Esophagus muscularis mucosa (tissue), 4 donors: ENCODE measurements around the gene AJM1. TPM values are rescaled to one million over a fixed set of nuclear protein-coding genes. Genes with fewer than 3 reads are reported as not detected.

Experiments
- DNase-seq: peaks from one replicate; pipeline ENCODE4 v3.0.0-alpha.2; 2017; ENCODE audit errors: extremely low spot score
- H3K27ac ChIP-seq, 4 donors: fragments of 200-600 bp; sonication (generic); replicated peaks in 1 of 4; 1 replicate in 3 of 4; 2 replicates in 1 of 4; pipeline ENCODE4 v1.5.1; 2016 to 2019; ENCODE audit warnings: mild to moderate bottlenecking in 1 of 4
- H3K27me3 ChIP-seq, 4 donors: fragments of 200-600 bp; sonication (generic); one replicate each; pipeline versions ENCODE4 v1.5.1 to v1.6.0; 2016 to 2019
- H3K36me3 ChIP-seq, 4 donors: fragments of 200-600 bp; sonication (generic); one replicate each; pipeline ENCODE4 v1.5.1; 2016 to 2019
- H3K4me1 ChIP-seq, 4 donors: fragments of 200-600 bp; sonication (generic); one replicate each; pipeline ENCODE4 v1.5.1; 2016 to 2019
- H3K4me3 ChIP-seq, 4 donors: fragments of 200-600 bp; sonication (generic); 1 replicate in 2 of 4; 2 replicates in 2 of 4; pipeline ENCODE4 v1.5.1; 2016 to 2019; ENCODE audit warnings: mild to moderate bottlenecking in 4 of 4, moderate library complexity in 1 of 4
- H3K9me3 ChIP-seq, 4 donors: fragments of 200-600 bp; sonication (generic); 1 replicate in 3 of 4; 2 replicates in 1 of 4; pipeline ENCODE4 v1.5.1; 2016 to 2019
- CTCF ChIP-seq, 3 experiments: fragments of 200-600 bp in 2 of 3; fragments of 450-650 bp in 1 of 3; sonication (generic) in 2 of 3; IDR thresholded peaks; one replicate each; pipeline ENCODE4 v1.5.1; 2017 to 2019; ENCODE audit warnings: antibody characterized with exemption in 3 of 3, mild to moderate bottlenecking in 2 of 3, moderate library complexity in 1 of 3
- EP300 ChIP-seq: sonication (generic); formaldehyde crosslinking; IDR thresholded peaks from one replicate; pipeline ENCODE4 v1.6.1; 2017; ENCODE audit warnings: antibody characterized with exemption
- POLR2A ChIP-seq: fragments of 450-650 bp; IDR thresholded peaks from one replicate; pipeline ENCODE4 v1.6.1; 2017; ENCODE audit warnings: antibody characterized with exemption, moderate library complexity, mild to moderate bottlenecking, low read depth
- POLR2AphosphoS5 ChIP-seq, 2 donors: sonication (generic); formaldehyde crosslinking; IDR thresholded peaks; one replicate each; pipeline ENCODE4 v1.6.1; 2017; ENCODE audit warnings: antibody characterized with exemption in 2 of 2
- WGBS: methylation state at CpG from one replicate; pipeline ENCODE4 v1.1.5; 2018; 5-methylcytosine and 5-hydroxymethylcytosine counted together
- intact Hi-C: fragments of 100-400 bp; cut with DNase I; formaldehyde crosslinking; loops from one replicate; pipeline ENCODE4 v1.15.1; 2023
- total RNA-seq, 4 donors: library from RNA; depleted of rRNA; stranded (reverse); fragments of >200 nt; gene quantifications; one replicate each; pipeline versions ENCODE4 v1.1.0 to v1.2.1, GENCODE V29; 2016

The AJM1 gene
- total RNA-seq, 4 donors from 2014 or later = 3.3 to 14.0 (median 11.4) TPM

GRCh38 chr9:136827794-136828473, 14.3 kb upstream of the AJM1 start:
- WGBS = 91% methylated on average over 14 of the region's 14 CpGs
- no peak for TF ChIP-seq CTCF (IDR thresholded peaks at IDR 0.05)
- Histone ChIP-seq H3K4me3 (no peak overlapping the region), H3K4me1 (no peaks in the 10 kb centered on the region), H3K36me3 (peaks cover 68 to 98% (median 97%) of the 10 kb centered on the region in 4 donors), H3K27ac (no peak overlapping the region), H3K9me3 (no peaks in the 10 kb centered on the region), H3K27me3 (no peaks in the 10 kb centered on the region)
- intact Hi-C loops = no loop called here
- DNase-seq = no peak

GRCh38 chr9:136828474-136829140, 13.7 kb upstream of the AJM1 start:
- TF ChIP-seq EP300 (no peak), POLR2A (no peak), CTCF (IDR thresholded peaks at IDR 0.05) (no peak), POLR2AphosphoS5 (IDR thresholded peaks at IDR 0.05) (no peak)
- no peak for DNase-seq
- Histone ChIP-seq H3K4me3 (no peak overlapping the region), H3K9me3 (no peaks in the 10 kb centered on the region), H3K36me3 (peaks cover 73 to 100% (median 96%) of the 10 kb centered on the region in 4 donors), H3K27ac (no peak overlapping the region), H3K4me1 (no peaks in the 10 kb centered on the region), H3K27me3 (no peaks in the 10 kb centered on the region)
- WGBS = 96% methylated on average over 14 of the region's 31 CpGs
- intact Hi-C loops = no loop called here

GRCh38 chr9:136829412-136829811, 12.9 kb upstream of the AJM1 start:
- no peak overlapping the region for H3K27ac ChIP-seq
- peaks cover 66 to 97% (median 91%) of the 10 kb centered on the region in 4 donors for H3K36me3 ChIP-seq
- TF ChIP-seq POLR2AphosphoS5 (IDR thresholded peaks at IDR 0.05) (no peak), EP300 (no peak), POLR2A (no peak), CTCF (IDR thresholded peaks at IDR 0.05) (no peak)
- H3K27me3 ChIP-seq = no peaks in the 10 kb centered on the region
- intact Hi-C loops = no loop called here
- WGBS = 84% methylated on average over 5 of the region's 14 CpGs
- no peaks in the 10 kb centered on the region for H3K9me3 ChIP-seq
- H3K4me1 ChIP-seq = no peaks in the 10 kb centered on the region
- DNase-seq = no peak
- no peak overlapping the region for H3K4me3 ChIP-seq

GRCh38 chr9:136829981-136830885, 12.0 kb upstream of the AJM1 start:
- no peak overlapping the region for H3K27ac ChIP-seq
- no peaks in the 10 kb centered on the region for H3K4me1 ChIP-seq
- 90% methylated on average over 22 of the region's 41 CpGs for WGBS
- peaks cover 58 to 92% (median 84%) of the 10 kb centered on the region in 4 donors for H3K36me3 ChIP-seq
- DNase-seq = no peak
- intact Hi-C loops = no loop called here
- no peaks in the 10 kb centered on the region for H3K27me3 ChIP-seq
- TF ChIP-seq POLR2AphosphoS5 (IDR thresholded peaks at IDR 0.05) = no peak
- no peak for TF ChIP-seq CTCF (IDR thresholded peaks at IDR 0.05)
- no peak for TF ChIP-seq EP300
- TF ChIP-seq POLR2A = no peak
- H3K4me3 ChIP-seq = no peak overlapping the region
- H3K9me3 ChIP-seq = no peaks in the 10 kb centered on the region
